ENCODE data around the gene SPAG9.

Gene SPAG9

DNA sequence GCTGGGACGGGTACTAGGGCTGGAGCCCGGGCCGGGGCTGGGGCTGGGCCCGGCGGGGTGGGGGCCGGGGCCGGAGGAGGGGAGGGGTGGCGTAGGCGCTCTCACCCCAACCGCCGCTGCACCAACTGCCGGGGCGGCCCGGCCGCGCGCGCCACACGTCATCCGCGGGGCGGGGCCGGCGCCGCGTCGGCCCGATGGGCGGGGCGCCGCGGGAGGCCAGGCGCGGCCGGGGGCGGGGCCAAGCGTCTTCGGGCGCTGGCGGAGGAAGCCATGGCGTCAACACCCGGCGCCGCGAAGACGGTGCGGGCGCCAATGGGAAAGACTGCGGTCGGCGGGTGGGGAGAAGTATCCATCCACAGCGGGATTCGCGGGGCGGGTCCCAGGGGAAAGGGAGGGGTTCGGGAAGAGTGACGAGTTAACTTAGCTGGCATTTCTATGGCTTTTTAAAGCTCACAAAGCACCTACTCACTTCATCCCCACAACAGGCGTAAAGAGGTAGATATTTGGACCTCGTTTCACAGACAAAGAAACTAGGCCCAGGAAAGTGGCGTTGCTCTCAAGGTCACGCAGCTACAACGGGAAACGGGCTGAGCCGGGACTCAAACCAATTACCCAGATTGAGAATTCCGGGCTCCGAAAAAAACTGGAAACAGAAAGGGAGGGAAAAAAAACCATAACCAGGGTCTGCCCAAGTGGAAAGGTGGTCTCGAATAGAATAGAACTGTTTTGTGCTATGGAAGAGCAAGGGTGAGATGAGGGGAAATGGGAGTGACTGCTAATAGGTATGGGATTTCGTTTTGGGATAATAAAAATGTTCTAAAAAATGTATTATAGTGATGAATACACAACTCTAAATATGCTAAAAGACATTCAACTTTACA lies at the start of gene SPAG9:
Gene SPAG9 (minus strand): TSS at position 130 of the 881 bp plus-strand sequence. CDS start 212 bp downstream, outside the sequence.
- peak; percentile 88 for DNase-seq (ENCODE audit: low spot score)

DNA sequence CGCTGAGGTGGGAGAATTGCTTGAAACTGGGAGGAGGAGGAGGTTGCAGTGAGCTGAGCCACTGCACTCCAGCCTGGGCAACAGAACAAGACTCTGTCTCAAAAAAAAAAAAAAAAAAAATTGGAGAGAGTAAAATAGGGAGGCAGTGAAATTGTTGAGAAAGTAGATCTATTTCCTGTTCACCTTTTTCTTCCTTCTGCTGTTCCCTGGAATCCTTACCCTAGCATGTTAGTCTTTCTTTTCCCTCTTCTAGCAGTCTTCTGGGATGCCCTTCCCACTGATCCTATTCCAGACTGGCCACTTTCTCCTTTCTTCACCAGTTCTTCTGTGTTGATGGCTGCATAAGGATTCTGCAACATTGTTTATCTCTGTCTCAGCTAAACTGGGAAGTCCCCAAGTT lies 48.7 kb upstream of the SPAG9 start:
- DNase-seq (ENCODE audit: low spot score): no peak

- peak; percentile 57 for DNase-seq (ENCODE audit: low spot score)
Measured at GRCh38 chr17:51166987-51167931, 46.6 kb upstream of the SPAG9 start.

DNA sequence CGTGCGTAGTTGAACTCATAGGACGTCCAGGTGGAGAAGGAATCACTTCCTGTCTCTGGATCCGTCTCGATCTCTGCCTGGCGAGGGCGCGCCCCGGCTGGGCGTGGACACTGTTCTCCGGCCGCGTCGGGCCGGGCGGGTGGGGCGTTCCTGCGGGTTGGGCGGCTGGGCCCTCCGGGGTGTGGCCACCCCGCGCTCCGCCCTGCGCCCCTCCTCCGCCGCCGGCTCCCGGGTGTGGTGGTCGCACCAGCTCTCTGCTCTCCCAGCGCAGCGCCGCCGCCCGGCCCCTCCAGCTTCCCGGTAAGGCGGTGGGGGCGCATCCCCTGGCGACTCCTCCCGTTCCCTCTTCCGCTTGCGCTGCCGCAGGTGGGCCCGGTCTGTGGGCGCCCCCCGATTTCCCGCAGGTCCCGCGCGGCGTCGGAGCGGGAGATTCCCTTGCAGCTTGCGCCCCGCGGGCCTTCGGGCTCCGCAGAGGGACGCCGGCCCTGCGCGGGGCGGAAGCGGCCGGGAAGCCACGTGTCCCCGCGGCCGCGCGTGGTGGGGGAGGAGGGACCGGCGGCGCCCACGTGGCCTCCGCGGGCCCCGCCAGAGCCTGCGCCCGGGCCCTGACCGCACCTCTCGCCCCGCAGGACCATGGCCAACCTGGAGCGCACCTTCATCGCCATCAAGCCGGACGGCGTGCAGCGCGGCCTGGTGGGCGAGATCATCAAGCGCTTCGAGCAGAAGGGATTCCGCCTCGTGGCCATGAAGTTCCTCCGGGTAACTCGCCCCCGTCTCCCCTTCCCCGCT lies 45.7 kb upstream of the SPAG9 start, which contains the start of gene NME2:
Gene NME2 (plus strand): TSS at position 214 of the 789 bp plus-strand sequence. CDS start 420 bp downstream, at position 634.
- DNase-seq (ENCODE audit: low spot score): peak; percentile 63

GRCh38 chr17:51165680-51166197 lies 45.1 kb upstream of the SPAG9 start:
- DNase-seq (ENCODE audit: low spot score): no peak

GRCh38 chr17:51164911-51165679 lies 44.4 kb upstream of the SPAG9 start:
- no peak for DNase-seq (ENCODE audit: low spot score)

DNA sequence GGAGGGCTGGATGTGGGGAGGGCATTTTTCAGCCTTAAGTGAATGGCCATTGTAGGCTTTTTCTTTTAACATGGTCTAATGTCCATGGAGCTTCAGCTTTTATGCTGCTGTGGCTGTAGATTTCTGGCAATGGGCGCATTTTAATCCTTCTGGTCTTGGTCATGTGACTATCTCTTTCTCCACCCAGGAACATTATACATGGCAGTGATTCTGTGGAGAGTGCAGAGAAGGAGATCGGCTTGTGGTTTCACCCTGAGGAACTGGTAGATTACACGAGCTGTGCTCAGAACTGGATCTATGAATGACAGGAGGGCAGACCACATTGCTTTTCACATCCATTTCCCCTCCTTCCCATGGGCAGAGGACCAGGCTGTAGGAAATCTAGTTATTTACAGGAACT lies 40.9 kb upstream of the SPAG9 start:
- DNase-seq (ENCODE audit: low spot score): no peak

GRCh38 chr17:51159604-51160003 lies 38.9 kb upstream of the SPAG9 start:
- no peak for DNase-seq (ENCODE audit: low spot score)

GRCh38 chr17:51155416-51155815 lies 34.7 kb upstream of the SPAG9 start:
- DNase-seq (ENCODE audit: low spot score): no peak

- no peak for DNase-seq (ENCODE audit: low spot score)
Measured at GRCh38 chr17:51154176-51154575, 33.5 kb upstream of the SPAG9 start.

DNA sequence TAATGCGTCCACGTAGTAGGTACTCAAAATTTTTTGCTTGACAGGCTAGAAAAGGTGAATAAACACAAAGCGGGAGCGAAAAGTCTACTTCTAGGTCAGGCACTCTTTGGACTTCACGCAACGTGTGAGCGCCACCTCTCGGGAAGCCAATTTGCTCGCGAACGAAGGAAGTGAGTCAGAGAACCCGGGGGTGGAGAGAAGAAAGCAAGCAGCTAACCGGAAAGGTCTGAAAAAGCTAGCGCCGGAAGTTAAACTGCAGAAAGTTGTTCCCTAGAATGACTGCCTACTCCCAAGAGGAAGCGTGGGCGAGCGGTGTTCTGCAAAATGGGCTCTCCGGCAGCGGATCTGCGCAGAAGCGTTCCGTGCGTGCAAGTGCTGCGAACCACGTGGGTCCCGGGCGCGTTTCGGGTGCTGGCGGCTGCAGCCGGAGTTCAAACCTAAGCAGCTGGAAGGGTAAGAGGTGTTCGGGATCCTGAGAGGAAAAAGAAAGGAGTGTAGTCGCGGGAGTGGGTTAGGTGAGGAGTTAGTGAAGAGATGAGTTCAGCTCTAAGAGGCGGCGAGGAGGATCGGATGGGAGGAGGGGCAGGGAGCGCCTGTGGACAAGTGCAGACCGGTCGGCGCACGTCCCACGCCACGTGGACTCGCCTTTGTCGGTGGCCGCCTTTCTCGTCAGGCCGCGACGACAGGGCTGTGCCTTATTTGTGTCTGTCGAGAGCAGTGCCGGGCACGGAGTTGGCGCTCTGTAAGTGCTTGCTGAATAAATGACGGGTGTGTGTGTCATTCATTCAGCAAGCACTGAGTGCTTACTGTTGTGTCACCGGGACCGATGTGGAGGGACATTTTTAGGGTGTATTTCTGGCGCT lies 32.8 kb upstream of the SPAG9 start, which contains the start of gene NME1:
Gene NME1 (plus strand): TSS at position 350 of the 863 bp plus-strand sequence. CDS start 2,096 bp downstream, outside the sequence.
- peak; percentile 98 for DNase-seq (ENCODE audit: low spot score)

- DNase-seq (ENCODE audit: low spot score): no peak
Measured at GRCh38 chr17:51152766-51153209, 32.1 kb upstream of the SPAG9 start.

DNA sequence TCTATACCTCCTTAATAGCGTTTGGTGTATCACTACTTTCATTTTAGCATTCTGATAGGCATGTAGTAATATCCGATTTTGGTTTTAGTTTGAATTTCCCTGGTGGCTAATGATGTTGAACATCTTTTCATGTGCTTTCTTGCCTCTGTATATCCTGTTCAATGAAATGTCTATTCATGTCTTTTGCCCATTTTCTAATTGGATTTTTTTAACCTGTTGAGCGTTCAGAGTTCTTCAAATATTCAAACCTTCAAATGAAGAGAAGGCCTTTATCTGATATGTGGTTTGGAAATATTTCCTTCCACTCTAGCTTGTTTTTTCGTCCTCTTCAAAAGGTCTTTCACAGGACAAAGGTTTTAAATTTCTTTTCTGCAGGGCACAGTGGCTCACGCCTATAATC lies 30.3 kb upstream of the SPAG9 start:
- DNase-seq (ENCODE audit: low spot score): no peak

- DNase-seq (ENCODE audit: low spot score): no peak
Measured at GRCh38 chr17:51149163-51149562, 28.5 kb upstream of the SPAG9 start.

DNA sequence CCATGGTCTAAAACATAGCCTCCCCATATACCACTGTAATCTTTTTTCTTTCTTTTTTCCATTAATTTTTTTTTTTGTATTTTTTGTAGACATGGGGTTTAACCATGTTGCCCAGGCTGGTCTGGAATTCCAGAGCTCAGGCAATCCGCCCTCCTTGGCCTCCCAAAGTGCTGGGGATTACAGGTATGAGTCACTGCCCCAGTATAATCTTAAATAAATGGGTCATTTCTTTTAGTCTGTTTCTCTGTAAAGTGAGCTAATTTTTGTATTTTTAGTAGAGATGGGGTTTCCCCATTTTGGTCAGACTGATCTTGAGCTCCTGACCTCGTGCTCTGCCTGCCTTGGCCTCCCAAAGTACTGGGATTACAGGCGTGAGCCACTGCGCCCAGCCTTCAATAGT lies 27.0 kb upstream of the SPAG9 start:
- no peak for DNase-seq (ENCODE audit: low spot score)

GRCh38 chr17:51144266-51145022 lies 23.8 kb upstream of the SPAG9 start:
- DNase-seq (ENCODE audit: low spot score): no peak

DNA sequence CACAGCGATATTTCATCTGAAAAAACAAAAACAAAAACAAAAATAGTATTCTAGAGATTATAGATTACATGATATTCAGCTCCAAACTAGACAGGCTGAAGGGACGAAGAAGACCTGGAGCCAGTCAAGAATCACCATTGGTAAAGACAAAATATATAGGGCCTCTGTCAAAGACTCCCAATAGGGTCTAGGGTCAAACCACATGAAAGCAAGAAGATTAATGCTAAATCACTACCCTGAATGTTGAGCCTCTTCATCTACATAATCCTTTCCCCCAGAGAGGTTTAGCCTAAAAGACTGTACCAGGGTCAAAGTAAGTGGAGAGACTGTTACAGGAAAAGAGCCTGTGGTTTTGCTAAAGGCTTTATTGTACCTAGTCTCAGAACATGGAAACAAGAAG lies 21.9 kb upstream of the SPAG9 start:
- no peak for DNase-seq (ENCODE audit: low spot score)

DNA sequence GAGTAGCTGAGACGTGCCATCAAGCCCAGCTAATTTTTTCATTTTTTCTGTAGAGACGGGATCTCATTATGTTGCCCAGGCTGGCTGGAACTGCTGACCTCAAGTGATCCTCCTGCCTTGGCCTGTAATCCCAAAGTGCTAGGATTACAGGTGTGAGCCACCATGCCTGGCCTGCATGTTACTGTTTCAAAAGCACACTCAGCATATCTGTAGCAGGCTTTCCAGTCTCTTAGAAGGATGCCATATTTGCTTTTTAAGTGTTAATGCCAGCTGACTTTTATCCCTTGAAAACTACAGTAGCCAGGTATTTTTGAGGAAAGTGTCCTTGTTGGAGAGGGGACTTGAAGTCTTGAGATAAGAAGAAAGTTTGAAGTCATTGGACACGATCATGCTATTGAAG lies 15.3 kb upstream of the SPAG9 start:
- DNase-seq (ENCODE audit: low spot score): no peak

- no peak for DNase-seq (ENCODE audit: low spot score)
Measured at GRCh38 chr17:51133365-51133764, 12.7 kb upstream of the SPAG9 start.
